GM04504 (cell line): ENCODE results near the gene CFAP65.

Experiments
- DNase-seq: peaks from one replicate; pipeline ENCODE4 v3.0.0-alpha.2; 2012; ENCODE audit warnings: low read depth

CFAP65 gene

DNA sequence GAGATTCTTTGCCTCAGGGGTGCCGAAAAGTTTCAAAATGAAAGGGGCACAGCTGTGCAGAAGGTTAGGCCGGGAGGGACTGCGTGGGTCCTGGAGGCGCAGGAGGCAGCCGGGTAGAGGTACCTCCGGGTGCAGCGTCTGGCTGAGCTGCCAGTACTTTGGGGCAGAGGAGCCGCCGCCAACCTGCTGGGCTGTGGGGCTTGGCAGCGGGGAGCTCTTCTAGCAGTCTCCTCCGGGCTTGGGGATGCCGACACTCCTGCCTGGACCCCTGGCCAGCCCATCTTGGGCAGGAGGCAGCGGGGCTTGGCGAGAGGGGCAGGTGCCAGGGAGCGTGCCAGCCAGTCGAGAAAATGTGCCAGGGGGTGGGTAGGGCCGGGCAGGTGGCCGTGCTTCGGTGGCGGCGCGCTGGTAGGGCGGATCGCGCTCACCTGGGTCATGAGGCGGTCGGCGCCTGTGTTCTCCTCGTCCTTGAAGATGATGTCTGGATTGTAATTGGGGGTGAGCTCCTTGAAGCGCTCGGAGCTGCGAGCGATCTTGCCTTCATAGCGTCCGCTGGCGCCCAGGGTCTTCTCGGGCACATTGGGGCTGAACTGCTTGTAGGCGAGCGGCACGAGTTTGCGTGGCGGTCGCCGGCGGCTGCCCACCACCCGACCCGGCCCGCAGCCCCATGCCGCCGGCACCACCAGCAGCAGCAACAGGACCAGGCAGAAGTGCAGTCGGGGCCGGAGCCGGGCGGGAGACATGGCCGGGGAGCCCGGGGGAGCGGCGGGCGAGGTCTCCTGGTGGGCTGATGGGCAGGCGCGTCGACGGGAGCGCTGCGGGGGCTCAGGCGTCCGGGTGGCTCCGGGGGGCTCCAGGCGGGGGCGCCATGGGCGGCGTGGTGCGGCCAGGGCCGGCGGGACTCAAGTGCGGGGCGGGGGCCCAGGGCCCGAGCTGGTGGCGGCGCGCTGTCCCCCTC, 18.7 kb upstream of the CFAP65 start:
- no peak for DNase-seq

- no peak for DNase-seq
These were observed 18.0 kb upstream of the CFAP65 start for GRCh38 chr2:219059375-219059724.

DNA sequence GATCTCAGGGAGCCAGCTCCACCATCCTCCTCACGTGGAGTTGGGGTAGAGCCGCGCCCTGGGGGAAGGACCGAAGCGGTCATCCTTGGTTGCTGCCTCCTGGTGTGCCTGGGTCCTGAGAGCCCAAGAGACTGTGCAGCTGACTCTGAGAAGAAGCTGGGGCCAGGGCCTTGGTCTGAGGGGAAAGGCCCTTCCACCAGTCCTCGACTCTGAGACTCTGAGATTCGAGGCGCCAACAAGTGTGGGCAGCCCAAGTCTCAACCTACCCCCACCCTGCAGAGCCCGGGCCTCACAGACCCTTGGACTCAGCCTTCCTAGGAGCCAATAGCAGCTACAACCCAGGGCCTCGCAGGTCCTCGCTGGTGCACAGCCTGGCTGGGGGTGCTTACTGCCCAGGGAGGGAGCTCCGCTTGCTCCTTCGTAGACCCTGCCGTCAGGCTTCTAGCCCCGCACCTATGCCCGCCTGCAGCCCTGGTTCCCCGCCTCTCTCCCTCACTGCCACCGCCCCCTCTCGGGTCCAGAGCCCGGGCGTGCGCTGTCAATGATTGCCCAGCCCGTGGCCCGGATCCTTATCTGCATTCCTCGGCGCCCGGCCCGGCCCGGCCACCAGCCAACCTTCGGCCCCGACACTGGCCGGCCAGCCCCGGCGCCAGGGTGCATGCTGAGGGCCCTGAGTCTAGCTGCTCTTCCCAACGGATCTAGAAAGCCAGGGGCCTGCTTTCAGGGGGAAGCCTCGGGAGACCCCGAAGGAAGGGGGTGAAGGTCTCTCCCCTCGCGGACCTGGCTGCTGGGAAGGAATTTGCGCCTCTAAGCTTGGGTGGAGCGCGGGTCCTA, 17.4 kb upstream of the CFAP65 start:
- no peak for DNase-seq

- DNase-seq = no peak
These were observed 16.6 kb upstream of the CFAP65 start for GRCh38 chr2:219057709-219058540.

- DNase-seq = no peak
These were observed 15.8 kb upstream of the CFAP65 start for GRCh38 chr2:219056896-219057708.

DNA sequence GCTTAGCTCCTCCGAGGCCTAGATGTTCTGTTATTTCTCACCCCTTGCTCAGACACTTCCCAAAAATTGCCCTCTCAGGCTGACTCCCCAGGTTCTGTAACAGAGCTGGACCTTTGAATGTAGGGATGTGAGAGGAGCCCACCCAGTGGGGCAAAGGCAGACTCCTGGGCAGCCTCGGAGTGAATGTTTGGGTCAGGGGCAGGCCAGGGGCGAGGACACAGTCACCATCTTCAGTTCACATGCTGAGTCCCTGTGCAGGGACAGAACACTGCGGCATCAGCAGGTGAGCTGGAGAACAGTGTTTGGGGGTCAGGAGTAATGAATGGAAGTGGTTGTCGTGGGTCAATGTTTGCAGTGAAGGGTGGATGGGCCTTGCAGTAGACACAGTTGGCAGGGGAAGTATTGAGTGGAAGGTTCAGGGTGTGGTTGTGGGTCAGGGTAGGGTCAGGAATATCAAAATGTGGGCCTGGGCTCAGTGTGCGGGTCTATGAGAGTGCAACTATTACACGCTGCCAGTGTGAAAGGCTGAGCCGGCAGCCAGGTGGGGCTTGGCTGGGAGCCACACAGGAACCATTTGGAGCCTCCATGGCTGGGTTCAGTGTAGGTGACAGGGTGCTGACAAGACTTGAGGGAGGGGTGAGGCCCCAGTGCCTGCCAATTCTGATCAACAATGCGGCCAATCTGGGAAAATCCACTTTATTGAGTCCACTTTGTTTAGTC, 15.0 kb upstream of the CFAP65 start:
- no peak for DNase-seq

DNA sequence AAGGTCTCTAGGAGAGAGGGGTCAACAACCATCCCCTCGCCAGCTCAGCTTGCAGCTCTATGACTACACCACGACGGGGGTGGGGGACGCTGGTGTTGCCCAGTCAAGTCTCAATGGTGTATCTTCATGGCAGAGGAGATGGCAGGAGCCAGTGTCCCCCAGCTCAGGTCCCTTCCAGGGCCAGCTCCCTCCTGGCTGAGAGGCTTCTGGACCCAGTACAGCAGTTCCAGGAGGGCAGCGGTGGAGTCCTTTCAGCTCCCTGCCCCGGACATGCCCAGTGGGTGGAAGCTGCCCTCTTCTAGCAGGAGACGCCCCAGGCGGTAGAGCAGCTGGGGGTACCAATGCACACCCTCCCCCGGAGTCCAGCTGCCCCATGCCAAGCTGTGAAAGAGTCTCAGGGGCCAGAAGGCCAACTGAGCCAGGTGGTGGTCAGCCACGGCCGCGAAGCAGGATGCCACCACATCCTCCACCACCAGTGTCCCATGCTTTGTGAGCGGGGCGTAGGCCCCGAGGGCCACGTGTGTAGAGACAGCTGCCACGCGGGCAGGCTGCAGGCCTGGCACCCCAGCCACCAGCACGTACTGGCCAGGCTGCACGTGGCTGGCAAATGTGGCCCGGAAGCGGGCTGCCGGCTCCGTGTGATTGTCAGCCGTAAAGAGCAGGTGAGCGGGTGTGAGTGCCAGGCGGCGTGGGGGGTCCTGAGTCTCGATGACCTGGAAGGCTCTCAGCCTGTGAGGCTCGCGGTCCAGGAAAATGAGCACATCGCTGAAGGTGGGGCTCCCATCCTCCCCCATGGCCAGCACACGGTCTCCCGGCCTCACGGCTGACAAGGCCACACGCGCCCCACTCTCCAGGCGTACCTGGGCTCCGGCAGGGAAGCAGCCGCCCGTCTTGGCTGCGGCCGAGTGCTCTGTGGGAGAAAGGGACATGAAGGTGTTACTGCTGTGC, 13.9 kb upstream of the CFAP65 start:
- no peak for DNase-seq

GRCh38 chr2:219049282-219049681, 8.0 kb upstream of the CFAP65 start:
- no peak for DNase-seq

- DNase-seq = no peak
These were observed 4.7 kb upstream of the CFAP65 start for GRCh38 chr2:219045937-219046550.

DNA sequence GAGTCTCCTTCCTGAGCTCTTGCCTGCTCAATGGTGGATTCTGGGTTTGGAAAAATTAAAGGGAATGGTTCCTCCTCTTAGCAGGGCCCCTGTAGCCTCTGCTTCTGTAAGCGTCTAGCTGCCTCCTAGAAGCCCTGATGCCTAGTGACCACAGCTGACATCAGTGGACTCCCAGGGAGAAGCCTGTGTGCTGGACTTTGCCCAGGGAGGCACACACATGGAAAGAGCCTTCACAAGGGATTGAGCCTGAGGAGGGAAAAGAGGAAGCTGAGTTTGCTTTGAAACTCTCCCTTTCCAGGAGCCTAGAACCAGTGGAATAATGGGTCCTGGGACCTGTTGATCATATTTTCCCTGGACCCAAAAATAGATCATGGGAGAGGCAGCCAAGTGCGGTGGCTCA, 1.4 kb upstream of the CFAP65 start:
- DNase-seq = no peak

DNA sequence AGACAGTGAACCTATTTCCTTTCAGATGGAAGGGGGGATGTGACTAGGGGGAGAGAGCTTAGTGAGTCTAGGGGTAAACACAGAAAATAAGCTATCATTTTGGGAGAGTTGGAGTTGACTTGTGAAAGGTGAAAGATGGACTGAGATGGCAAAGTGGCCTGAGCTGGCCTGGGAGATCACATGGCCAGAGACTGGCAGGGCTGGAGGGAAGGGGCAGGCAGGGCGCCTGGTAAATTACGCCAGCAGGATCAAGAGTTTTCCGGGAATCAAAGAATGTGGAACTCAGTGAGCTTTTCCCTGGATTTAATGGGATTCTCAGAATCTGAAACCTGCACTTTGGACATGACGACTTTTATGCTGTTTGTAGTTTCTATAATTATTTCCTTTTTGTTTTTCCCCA, 841 bp upstream of the CFAP65 start:
- DNase-seq = no peak

DNA sequence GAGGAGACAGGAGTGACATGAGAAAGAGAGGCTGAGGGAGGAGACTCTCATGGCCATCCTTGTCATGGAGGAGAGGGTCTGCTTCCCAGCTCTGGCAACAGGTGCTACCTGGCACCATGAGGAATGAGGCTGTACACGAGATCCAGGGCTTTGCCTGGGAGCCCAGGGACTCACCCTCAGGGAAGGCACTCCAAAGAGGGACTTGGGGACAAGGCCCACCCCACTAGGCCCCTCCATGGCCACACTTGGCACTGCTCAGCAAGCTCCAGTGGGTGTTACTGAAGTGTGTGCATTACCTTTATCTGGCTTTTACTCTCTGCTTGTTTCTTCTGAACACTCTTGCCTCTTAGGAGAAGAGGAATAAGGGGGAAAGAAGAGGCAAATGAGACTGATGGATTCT, 2.7 kb downstream of the CFAP65 start:
- no peak for DNase-seq

GRCh38 chr2:219037783-219038499, 3.4 kb downstream of the CFAP65 start:
- DNase-seq = no peak

GRCh38 chr2:219035942-219036341, 5.4 kb downstream of the CFAP65 start:
- no peak for DNase-seq

GRCh38 chr2:219034823-219035222, 6.5 kb downstream of the CFAP65 start:
- no peak for DNase-seq

DNA sequence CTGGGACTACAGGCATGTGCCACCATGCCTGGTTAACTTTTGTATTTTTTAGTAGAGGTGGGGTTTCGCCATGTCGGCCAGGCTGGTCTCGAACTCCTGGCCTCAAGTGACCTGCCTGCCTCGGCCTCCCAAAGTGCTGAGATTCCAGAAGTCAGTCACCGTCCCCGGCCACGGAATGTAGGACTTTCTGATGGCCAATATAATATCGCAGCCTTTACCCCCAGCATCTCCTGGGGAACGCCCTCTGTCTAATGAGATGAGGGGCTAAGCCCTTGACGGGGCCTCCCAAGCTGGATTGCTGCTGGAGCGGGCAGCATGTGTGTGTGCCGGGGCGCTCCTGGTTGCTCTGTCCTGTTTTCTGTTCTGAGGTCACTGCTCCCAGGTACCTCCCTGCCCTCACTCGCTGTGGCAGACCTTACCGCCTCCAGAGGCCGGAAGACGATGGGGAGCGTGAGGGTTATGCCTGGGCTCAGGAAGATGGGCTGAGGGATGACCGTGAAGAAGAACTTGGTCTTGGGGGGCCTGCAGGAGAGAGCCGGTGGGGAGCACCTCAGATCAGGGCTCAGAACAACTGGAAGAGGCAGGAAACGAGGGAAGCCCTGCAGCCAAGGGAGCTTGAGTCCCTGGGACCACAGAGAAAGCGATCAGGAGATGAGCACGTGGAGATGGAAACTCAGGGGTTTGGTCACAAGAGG, 9.1 kb downstream of the CFAP65 start:
- DNase-seq = no peak

GRCh38 chr2:219031005-219031738, 10.1 kb downstream of the CFAP65 start:
- DNase-seq = no peak
